ENCODE results near the gene MRPL18.

Gene MRPL18

DNA sequence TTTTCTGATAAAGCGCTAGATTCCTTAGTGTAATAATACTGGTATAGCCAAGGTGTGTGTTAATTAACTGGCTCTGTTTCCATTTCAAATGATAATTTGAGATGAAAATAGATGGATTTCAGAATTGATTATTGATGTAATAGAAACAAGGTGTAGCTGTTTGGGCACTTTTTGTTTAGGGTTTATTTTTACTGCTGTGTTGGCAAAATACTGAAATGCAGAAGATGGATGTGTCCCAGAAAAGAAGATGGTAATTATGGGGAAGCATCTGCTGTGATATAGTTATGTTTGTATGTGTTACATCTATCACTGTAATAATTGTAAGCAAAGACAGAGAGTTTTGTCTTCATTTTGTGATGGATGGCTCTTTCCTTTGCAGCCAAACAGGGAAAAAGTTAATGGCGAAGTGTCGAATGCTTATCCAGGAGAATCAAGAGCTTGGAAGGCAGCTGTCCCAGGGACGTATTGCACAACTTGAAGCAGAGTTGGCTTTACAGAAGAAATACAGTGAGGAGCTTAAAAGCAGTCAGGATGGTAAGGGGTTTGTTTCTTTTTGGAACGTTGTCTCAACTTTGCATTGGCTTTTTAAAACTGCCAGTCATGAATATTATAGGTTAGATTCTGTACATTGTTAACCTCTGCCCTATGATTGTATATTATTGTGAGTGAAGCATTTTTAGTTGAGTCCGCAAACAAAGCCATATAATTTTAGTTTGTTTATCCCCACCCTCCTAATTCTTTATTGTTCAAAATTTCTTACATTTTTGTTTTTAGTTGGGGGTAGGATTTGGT, 37.0 kb upstream of the MRPL18 start:
- H3K4me3 ChIP-seq (ENCODE audit: low read depth, low read length), result no peak overlapping the region
- no peak overlapping the region for H3K27ac ChIP-seq
- peaks cover 35% of the 10 kb centered on the region for H3K36me3 ChIP-seq (replicated peaks)
- TF ChIP-seq, protein P1, sequence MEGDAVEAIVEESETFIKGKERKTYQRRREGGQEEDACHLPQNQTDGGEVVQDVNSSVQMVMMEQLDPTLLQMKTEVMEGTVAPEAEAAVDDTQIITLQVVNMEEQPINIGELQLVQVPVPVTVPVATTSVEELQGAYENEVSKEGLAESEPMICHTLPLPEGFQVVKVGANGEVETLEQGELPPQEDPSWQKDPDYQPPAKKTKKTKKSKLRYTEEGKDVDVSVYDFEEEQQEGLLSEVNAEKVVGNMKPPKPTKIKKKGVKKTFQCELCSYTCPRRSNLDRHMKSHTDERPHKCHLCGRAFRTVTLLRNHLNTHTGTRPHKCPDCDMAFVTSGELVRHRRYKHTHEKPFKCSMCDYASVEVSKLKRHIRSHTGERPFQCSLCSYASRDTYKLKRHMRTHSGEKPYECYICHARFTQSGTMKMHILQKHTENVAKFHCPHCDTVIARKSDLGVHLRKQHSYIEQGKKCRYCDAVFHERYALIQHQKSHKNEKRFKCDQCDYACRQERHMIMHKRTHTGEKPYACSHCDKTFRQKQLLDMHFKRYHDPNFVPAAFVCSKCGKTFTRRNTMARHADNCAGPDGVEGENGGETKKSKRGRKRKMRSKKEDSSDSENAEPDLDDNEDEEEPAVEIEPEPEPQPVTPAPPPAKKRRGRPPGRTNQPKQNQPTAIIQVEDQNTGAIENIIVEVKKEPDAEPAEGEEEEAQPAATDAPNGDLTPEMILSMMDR (IDR thresholded peaks at IDR 0.05; ENCODE audit: low read depth, low read length, missing control alignments), result no peak
- DNase-seq, result no peak
- H3K27me3 ChIP-seq (replicated peaks), result no peaks in the 10 kb centered on the region
- in situ Hi-C loops (cut with HindIII; ENCODE audit: low pct_ligation_motif_present, low sequenced_read_pairs), result no loop called here

GRCh38 chr6:159754401-159754800, 35.9 kb upstream of the MRPL18 start:
- H3K27ac ChIP-seq, result no peak overlapping the region
- no peaks in the 10 kb centered on the region for H3K27me3 ChIP-seq (replicated peaks)
- H3K36me3 ChIP-seq (replicated peaks), result peaks cover 30% of the 10 kb centered on the region
- no peak for DNase-seq
- TF ChIP-seq, protein P1 (IDR thresholded peaks at IDR 0.05; ENCODE audit: low read depth, low read length, missing control alignments), result no peak
- in situ Hi-C loops (cut with HindIII; ENCODE audit: low pct_ligation_motif_present, low sequenced_read_pairs), result no loop called here
- H3K4me3 ChIP-seq (ENCODE audit: low read depth, low read length), result no peak overlapping the region

- H3K4me3 ChIP-seq (ENCODE audit: low read depth, low read length), result no peak overlapping the region
- TF ChIP-seq, protein P1 (IDR thresholded peaks at IDR 0.05; ENCODE audit: low read depth, low read length, missing control alignments), result no peak
- no peak overlapping the region for H3K27ac ChIP-seq
- peaks cover 27% of the 10 kb centered on the region for H3K36me3 ChIP-seq (replicated peaks)
- H3K27me3 ChIP-seq (replicated peaks), result no peaks in the 10 kb centered on the region
- in situ Hi-C loops (cut with HindIII; ENCODE audit: low pct_ligation_motif_present, low sequenced_read_pairs), result no loop called here
- DNase-seq, result no peak
Measured at GRCh38 chr6:159754959-159755914, 35.0 kb upstream of the MRPL18 start.

GRCh38 chr6:159756508-159756907, 33.8 kb upstream of the MRPL18 start:
- TF ChIP-seq, protein P1 (IDR thresholded peaks at IDR 0.05; ENCODE audit: low read depth, low read length, missing control alignments), result no peak
- DNase-seq, result no peak
- H3K27ac ChIP-seq, result no peak overlapping the region
- H3K4me3 ChIP-seq (ENCODE audit: low read depth, low read length), result no peak overlapping the region
- H3K36me3 ChIP-seq (replicated peaks), result peaks cover 25% of the 10 kb centered on the region
- no peaks in the 10 kb centered on the region for H3K27me3 ChIP-seq (replicated peaks)
- in situ Hi-C loops (cut with HindIII; ENCODE audit: low pct_ligation_motif_present, low sequenced_read_pairs), result no loop called here

GRCh38 chr6:159758031-159759001, 32.0 kb upstream of the MRPL18 start:
- Histone ChIP-seq H3K36me3 (replicated peaks) (peaks cover 28% of the 10 kb centered on the region), H3K4me3 (ENCODE audit: low read depth, low read length) (no peak overlapping the region), H3K27ac (peak overlapping the region; percentile 13), H3K27me3 (replicated peaks) (no peaks in the 10 kb centered on the region)
- DNase-seq, result peak; percentile 42
- in situ Hi-C loops (cut with HindIII; ENCODE audit: low pct_ligation_motif_present, low sequenced_read_pairs), result no loop called here
- TF ChIP-seq, protein P1 (IDR thresholded peaks at IDR 0.05; ENCODE audit: low read depth, low read length, missing control alignments), result peak; percentile 66
